HG02840 (cell line): ENCODE measurements around the gene SLC27A1.
"Not testable (repeated sequence)": the region's sequence is repeated elsewhere in the genome, so short reads cannot be mapped to it uniquely, and the experiment has no call there.

Source experiments
- ATAC-seq: cut with Tn5 transposase; IDR thresholded peaks from one replicate; pipeline ENCODE4 v1.9.1; 2021; ENCODE audit warnings: mild to moderate bottlenecking, moderate library complexity, moderate number of reproducible peaks; ENCODE audit not compliant: unreplicated experiment, low FRiP score

The SLC27A1 gene

DNA sequence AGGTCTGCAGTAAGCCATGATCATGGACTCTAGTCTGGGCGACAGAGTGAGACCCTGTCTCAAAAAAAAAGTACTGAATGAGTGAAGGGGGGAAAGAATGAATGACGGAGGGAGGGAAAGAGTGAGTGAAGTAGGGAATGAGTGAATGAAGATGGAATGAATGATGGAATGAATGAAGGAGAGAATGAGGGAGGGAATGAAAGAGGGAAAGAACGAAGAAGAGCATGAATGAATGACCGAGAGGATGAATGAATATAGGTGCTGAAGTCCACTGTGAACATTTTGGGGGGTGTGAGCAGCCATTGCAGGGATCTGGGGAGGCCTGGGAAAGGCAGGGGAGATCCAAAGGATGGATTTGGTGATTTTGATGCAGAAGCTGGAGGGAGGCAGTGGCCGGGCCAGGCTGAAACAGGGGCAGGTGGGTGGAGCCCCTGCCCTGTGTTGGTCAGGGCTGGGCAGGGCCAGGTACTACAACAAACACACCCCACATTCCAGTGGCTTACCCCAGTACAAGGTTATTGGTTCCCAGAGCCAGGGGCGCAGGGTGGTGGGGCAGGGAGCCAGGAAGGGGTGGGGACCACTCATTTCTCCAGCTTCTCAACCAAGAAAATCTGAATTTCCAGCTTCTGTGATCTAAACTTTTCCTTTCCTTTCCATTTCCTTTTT is 14.3 kb downstream of the SLC27A1 start:
- ATAC-seq: no peak

DNA sequence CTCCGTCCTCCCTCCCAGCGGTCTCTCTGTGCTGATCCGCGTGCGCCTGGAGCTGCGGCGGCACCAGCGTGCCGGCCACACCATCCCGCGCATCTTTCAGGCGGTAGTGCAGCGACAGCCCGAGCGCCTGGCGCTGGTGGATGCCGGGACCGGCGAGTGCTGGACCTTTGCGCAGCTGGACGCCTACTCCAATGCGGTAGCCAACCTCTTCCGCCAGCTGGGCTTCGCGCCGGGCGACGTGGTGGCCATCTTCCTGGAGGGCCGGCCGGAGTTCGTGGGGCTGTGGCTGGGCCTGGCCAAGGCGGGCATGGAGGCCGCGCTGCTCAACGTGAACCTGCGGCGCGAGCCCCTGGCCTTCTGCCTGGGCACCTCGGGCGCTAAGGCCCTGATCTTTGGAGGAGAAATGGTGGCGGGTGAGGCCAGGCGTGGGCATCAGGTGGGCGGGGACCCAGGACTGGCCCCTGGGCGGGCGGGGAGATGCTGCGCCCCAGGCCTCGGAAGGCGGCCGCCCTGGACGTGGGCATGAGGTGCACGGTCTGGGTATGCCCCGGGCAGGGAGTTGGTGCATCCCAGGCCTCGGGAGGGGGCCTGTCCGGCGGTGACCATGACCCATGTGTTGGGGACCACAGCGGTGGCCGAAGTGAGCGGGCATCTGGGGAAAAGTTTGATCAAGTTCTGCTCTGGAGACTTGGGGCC is 16.4 kb downstream of the SLC27A1 start:
- ATAC-seq: no peak

DNA sequence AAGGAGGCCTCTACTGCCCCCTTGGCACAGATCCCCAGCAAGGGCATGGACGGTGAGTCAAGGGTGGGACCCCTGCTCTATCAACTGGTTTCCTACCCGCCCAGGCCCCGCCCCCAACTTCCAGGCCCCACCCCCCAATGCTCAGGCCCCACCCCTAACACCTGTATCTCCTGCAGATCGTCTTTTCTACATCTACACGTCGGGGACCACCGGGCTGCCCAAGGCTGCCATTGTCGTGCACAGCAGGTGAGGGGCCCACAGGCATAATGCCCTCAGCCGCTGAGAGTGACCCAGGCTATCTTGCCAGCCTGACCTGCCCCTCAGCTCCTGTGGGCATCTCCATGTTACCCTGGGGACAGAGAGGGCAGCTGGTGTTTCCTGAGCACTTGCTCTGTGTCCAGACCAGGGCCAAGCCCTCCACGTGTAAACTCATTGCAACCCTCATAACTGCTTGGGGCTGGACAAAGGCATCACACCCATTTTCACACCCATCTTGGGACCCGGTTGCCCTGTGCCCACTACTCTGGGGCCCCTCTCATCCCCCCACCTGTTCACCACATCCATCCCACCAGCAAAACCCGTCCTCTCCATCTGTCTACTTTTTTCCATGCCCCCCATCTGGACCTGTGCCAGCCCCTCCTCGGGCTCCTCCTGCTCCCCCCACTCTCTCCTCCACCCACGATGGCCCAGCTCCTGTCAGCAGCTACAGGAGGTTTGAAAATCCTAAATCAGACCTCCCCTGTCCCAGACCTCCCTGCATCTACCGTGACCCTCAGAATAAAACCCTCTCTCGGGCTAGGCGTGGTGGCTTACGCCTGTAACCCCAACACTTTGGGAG is 17.2 kb downstream of the SLC27A1 start:
- no peak for ATAC-seq

DNA sequence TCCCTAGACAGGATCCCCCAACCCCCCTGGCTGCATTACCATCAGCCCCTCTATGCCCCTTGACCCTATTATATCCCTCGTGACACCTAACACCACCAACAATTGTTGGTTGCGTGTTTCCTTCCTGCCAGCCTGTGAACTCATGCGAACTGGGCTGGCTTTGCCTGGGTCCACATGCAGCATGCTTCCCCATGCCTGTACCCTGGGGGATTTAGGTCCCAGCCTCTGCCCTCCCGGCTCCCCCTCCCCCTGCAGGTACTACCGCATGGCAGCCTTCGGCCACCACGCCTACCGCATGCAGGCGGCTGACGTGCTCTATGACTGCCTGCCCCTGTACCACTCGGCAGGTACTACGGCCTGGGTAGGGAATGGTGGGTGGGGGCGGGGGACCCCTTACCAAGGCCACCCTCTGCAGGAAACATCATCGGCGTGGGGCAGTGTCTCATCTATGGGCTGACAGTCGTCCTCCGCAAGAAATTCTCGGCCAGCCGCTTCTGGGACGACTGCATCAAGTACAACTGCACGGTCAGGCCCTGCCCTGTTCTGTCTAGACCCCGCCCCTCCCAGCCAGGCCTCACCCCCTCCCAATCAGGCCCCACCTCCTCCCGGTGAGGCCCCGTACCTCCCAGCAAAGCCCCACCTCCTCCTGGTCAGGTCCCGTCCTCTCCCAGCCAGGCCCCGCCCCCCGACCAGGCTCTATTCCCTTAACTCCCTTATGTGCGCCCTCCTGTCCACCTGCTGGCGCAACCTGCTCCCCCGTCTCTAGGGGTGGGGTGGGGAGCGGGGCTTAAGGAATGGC is 18.5 kb downstream of the SLC27A1 start:
- ATAC-seq: no peak

DNA sequence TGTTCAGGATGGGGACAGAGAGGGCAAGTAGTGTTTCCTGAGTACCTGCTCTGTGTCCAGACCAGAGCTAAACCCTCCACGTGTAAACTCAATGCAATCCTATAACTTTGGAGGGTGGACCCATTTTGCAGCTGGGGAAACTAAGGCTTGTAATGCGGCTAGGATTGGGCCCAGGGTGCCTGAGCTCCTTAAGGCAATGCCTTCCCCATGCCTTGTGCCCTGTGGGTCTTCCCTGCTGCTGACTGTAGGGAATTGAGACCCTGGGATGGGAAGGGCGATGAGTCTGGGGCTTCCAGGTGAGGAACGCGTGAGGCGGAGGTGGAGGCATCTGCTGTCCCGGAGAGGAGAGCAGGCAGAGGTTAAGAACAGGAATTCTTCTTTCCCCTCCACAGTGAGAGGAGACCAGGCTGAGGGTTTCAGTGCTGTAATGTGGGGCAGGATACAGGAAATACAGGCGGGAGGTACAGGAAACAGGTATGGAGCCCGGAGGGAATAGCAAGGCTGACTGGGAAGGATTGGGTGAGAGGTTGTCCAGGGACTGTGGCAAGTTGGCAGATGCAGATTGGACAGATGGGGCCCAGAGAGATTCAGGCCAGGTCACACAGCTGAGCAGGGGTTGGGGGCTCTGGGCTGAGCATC is 19.2 kb downstream of the SLC27A1 start:
- no peak for ATAC-seq

DNA sequence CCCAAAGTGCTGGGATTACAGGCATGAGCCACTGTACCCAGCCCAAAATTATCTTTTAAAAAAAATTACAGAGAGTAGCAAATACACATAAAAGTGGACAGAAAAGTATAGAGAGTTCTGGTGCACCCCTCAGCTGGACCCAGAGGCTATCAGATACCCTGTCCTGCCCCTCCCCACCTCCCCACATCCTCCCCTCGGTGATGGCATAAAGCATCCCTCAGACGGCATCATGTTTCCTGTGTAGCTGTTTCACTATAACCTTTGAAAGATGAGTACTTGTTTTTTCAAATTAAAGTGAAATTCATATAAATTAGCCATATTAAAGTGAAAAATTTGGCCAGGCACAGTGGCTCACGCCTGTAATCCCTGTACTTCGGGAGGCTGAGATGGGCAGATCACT is 20.1 kb downstream of the SLC27A1 start:
- no peak for ATAC-seq

DNA sequence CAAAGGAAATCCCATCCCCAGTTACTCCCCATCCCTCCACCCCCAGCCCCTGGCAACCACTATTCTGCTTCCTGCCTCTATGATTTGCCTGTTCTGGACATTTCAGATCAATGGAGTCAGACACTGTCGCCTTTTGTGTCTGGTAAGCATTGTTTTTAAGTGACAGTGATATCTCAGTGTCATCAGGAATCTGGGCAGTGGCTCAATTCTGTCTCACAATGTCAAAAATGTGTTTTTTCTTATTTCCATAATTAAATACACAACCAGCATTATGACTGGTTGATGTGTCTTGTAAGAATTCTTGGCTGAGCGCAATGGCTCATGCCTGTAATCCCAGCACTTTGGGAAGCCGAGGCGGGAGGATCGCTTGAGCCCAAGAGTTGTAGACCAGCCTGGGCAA is 21.0 kb downstream of the SLC27A1 start:
- no peak for ATAC-seq

DNA sequence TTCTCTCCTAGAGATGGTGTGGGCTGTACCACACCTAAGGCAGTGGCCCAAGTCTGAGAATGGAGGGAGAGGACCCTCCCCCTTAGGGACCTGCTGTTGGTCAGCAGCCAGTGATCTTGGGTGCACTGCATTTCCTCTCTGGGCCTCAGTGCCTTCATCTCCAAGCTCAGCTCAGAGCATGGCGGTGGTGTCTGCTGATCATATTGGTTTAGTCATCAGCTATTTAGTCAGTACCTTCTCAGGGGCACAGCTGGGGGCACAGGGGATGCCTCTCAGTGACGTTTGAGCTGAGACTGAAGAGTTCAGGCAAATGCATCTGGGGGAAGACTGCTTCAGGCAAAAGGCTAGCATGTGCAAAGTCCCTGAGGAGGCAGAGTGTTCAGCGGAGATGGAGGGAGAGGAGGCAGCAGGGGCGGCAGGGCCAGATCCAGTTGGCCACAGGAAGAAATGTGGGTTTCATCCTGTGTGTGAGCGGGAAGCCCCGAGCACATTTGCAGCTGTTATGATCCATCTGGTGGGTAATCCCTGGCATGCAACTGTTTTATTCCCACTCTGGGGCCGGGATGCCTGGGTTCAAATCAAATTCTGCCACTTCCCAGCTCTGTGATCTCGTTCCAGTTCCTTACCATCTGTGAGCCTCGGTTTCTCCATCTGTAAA is 25.4 kb downstream of the SLC27A1 start:
- no peak for ATAC-seq

DNA sequence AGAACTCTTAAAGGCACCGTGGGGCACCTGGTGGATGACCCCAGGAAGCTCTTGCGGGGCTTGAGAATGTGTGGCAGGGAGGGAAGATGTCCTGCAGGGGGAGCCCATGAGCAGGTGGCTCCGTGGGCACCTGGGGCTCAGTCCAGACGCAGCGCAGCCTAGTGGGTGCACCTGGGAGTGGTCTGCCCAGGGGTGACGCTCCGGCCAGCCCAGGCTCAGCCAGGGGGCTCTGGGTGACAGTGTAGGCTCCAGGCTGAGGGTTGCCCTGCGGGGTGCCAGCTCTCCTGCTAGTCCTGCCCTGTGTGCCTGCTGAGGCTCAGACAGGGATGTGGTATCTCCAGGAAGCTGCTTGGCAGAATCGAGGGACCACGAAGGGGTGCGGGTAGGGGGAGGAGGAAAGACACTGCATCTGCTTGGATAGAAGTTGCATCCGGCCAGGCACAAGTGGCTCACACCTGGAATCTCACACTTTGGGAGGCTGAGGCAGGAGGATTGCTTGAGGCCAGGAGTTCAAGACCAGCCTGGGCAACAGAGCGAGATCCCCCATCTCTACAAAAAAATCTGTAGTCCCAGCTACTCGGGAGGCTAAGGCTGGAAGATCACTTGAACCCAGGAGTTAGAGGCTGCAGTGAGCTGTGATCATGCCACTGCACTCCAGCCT is 26.1 kb downstream of the SLC27A1 start:
- ATAC-seq: no peak

DNA sequence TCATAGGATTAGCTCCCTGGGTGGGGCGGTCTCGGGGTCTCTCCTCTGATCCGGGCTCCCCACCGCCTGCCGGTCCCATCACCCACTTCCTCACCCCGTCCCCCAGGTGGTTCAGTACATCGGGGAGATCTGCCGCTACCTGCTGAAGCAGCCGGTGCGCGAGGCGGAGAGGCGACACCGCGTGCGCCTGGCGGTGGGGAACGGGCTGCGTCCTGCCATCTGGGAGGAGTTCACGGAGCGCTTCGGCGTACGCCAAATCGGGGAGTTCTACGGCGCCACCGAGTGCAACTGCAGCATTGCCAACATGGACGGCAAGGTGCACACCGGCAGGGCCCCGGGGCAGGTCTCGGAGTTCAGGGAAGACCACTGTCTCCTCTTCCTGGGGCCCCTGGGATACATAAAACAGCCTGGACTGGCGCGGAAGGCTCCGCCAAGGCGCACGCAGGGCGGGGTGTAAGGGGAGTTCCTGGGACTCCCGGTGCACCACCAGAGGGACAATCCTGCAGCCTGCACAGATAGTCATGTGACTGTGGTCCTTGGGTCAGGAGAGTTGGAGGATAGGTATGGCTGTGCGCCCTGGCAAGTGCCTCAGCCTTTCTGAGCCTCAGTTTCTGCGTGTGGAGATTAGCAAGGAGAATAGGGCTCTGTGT is 26.9 kb downstream of the SLC27A1 start:
- no peak for ATAC-seq

DNA sequence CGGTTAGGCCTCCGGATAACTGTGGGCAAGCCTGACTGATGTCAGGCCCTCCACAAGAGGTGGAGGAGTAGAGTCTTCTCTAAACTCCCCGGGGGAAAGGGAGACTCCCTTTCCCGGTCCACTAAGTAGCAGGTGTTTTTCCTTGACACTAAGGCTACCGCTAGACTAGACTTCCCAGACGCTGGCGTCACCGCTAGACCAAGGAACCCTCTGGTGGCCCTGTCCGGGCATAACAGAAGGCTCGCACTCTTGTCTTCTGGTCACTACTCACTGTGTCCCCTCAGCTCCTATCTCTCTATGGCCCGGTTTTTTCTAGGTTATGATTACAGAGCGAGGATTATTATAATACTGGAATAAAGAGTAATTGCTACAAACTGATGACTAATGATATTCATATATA is 28.7 kb downstream of the SLC27A1 start:
- ATAC-seq: not testable (repeated sequence)

DNA sequence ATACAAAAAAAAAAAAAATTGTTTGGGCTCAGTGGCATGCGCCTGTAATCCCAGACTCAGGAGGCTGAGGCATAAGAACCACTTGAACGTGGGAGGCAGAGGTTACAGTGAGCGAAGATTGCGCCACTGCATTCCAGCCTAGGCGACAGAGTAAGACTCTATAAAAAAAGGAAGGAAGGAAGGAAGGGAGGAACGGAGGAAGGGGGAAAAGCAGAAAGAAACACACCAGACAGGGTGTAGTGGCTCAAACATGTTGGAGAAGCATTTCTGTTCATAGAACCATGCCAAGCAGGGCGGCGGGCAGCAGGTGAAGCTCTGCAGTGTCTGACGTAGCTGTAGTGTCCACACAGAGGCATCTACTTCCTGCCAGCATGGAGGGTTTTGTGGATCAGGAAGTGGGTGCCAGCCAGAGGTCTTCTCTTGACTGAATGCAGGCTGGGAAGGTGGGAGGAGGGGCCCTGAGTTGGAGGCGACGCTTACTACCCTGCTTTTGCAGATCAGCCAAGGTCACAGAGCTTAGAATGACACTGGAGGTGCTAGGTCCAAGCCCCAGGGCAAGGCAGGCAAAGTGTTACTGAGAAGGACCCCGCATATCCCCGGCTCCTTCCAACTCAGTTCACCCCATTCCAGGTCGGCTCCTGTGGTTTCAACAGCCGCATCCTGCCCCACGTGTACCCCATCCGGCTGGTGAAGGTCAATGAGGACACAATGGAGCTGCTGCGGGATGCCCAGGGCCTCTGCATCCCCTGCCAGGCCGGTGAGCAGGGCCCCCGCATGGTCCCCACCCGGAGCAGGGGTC is 29.5 kb downstream of the SLC27A1 start:
- ATAC-seq: no peak

DNA sequence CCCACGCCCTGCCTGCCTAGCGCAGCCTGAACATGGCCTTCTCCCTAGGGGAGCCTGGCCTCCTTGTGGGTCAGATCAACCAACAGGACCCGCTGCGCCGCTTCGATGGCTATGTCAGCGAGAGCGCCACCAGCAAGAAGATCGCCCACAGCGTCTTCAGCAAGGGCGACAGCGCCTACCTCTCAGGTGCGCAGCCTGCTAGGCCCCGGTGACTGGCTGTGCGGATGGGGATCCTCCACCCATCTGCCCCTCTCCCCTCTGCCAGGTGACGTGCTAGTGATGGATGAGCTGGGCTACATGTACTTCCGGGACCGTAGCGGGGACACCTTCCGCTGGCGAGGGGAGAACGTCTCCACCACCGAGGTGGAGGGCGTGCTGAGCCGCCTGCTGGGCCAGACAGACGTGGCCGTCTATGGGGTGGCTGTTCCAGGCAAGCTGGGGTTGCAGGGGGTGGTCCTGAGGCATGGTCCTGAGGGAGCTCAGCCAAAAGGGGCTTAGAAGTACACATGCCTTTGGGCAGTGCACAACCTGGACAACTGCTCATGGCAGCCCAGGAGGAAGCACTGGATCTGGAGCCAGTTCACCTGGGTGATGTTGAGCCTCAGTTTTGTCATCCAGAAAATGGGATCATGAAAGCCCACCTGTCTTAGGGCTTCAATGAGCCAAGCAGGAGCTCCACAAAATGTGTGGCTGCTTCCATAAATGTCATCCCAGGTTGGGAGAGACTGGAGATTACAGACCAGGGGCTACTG is 30.3 kb downstream of the SLC27A1 start:
- ATAC-seq: no peak

DNA sequence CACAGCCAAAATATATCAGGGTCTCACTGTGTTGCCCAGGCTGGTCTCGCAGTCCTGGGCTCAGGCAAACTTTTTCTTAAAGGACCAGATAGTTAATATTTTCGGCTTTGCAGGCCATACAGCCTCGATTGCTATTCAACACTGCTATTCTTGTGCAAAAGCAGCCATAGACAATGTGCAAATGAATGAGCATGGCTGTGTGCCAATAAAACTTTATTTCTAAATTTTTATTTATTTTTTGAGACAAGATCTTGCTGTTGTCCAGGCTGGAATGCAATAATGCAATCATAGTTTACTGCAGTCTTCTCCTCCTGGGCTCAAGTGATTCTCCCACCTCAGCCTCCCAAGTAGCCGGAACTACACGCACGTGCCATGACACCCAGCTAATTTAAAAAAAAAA is 32.9 kb downstream of the SLC27A1 start:
- ATAC-seq: no peak

DNA sequence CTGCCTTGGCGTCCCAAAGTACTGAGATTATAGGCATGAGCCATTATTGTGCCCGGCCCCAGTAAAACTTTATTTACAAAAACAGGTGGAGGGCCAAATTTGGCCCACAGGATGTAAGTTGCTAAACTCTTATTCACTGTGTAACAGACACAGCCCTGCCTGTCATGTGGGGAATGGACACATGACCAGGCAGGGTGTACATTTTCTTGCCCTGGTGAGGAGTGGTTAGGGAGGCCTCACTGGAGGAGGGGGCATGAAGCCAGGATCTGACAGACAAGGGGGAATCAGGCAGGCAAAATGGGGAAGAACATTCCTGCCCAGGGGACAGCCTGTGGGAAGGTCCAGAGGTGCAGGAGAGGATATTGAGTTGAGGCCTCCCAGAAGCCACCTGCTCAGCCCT is 33.7 kb downstream of the SLC27A1 start:
- no peak for ATAC-seq

DNA sequence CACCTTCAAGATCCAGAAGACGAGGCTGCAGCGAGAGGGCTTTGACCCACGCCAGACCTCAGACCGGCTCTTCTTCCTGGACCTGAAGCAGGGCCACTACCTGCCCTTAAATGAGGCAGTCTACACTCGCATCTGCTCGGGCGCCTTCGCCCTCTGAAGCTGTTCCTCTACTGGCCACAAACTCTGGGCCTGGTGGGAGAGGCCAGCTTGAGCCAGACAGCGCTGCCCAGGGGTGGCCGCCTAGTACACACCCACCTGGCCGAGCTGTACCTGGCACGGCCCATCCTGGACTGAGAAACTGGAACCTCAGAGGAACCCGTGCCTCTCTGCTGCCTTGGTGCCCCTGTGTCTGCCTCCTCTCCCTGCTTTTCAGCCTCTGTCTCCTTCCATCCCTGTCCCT is 34.1 kb downstream of the SLC27A1 start:
- no peak for ATAC-seq

DNA sequence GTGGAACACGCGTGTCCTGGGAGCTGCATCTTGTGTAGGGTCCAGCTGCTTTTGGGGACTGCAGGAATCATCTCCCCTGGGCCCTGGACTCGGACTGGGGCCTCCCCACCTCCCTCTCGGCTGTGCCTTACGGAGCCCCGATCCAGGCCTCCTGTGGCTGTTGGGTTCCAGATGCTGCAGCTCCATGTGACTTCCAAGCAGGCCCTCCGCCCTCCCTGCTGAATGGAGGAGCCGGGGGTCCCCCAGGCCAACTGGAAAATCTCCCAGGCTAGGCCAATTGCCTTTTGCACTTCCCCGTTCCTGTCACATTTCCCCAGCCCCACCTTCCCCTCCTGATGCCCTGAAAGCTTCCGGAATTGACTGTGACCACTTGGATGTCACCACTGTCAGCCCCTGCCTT is 34.9 kb downstream of the SLC27A1 start:
- ATAC-seq: no peak
